SK-N-SH (cell line): ENCODE results near the gene CLPTM1L. TPM values are rescaled to one million over a fixed set of nuclear protein-coding genes. Genes with fewer than 3 reads are reported as not detected.

ENCODE experiments used
- CTCF ChIA-PET: fragments of 300-600, 350-600 bp; formaldehyde crosslinking; extraction: SDS; loops from one replicate; lab custom pipeline; 2021; lab: Yijun Ruan, JAX
- POLR2A ChIA-PET: fragments of 350-600 bp; sonication (Branson Sonifier 250); formaldehyde crosslinking; extraction: SDS; loops from one replicate; lab custom pipeline; 2020; ENCODE audit warnings: antibody characterized with exemption, inconsistent platforms; lab: Yijun Ruan, JAX
- DNase-seq: peaks from one replicate; pipeline ENCODE4 v3.0.0; 2012
- H2AFZ ChIP-seq: fragments of 200-600 bp; sonication (generic); 2 replicates; pipeline ENCODE4 v1.8.1; 2016; ENCODE audit warnings: antibody characterized with exemption, mild to moderate bottlenecking, low read depth
- H3F3A ChIP-seq: fragments of 200-600 bp; sonication (generic); replicated peaks from 2 replicates; pipeline ENCODE3; 2016; ENCODE audit warnings: antibody characterized with exemption, mild to moderate bottlenecking; ENCODE audit not compliant: insufficient read depth
- H3K27ac ChIP-seq, 2 experiments: fragments of 200-500 bp in 1 of 2; fragments of 200-600 bp in 1 of 2; sonication (Bioruptor generic) in 1 of 2; sonication (generic), shearing (Covaris generic) in 1 of 2; 2 replicates each; pipeline versions ENCODE4 v1.5.1 to v1.6.1; 2014 to 2016; ENCODE audit warnings: low read depth in 2 of 2, inconsistent platforms in 1 of 2, low read length in 1 of 2, mild to moderate bottlenecking in 1 of 2, mixed read lengths in 1 of 2
- H3K27me3 ChIP-seq: fragments of 200-600 bp; sonication (generic), shearing (Covaris generic); 2 replicates; pipeline ENCODE4 v1.6.1; 2016; ENCODE audit warnings: mixed run types; ENCODE audit not compliant: insufficient read depth
- H3K36me3 ChIP-seq, 2 experiments: fragments of 200-500 bp in 1 of 2; fragments of 200-600 bp in 1 of 2; sonication (Bioruptor generic) in 1 of 2; sonication (generic) in 1 of 2; replicated peaks in 1 of 2; 2 replicates each; pipeline versions ENCODE3 to v1.5.1; 2014 to 2016; ENCODE audit warnings: low read length in 1 of 2, mild to moderate bottlenecking in 1 of 2; ENCODE audit not compliant: insufficient read depth in 2 of 2, control insufficient read depth in 1 of 2
- H3K4me1 ChIP-seq, 2 experiments: fragments of 200-500 bp in 1 of 2; fragments of 200-600 bp in 1 of 2; sonication (Bioruptor generic) in 1 of 2; sonication (generic), shearing (Covaris generic) in 1 of 2; 2 replicates each; pipeline versions ENCODE4 v1.5.1 to v1.6.1; 2014 to 2016; ENCODE audit warnings: low read depth in 1 of 2, low read length in 1 of 2, mixed run types in 1 of 2; ENCODE audit not compliant: insufficient read depth in 2 of 2, control insufficient read depth in 1 of 2
- H3K4me2 ChIP-seq: fragments of 200-600 bp; sonication (generic), shearing (Covaris generic); 2 replicates; pipeline ENCODE4 v1.6.1; 2017; ENCODE audit warnings: mixed run types
- H3K4me3 ChIP-seq, 2 experiments: fragments of 200-500 bp in 1 of 2; fragments of 200-600 bp in 1 of 2; sonication (Bioruptor generic) in 1 of 2; sonication (generic), shearing (Covaris generic) in 1 of 2; 2 replicates each; pipeline versions ENCODE4 v1.5.1 to v1.8.1; 2014 to 2016; ENCODE audit warnings: low read depth in 2 of 2, inconsistent platforms in 1 of 2, low read length in 1 of 2, mild to moderate bottlenecking in 1 of 2, mixed read lengths in 1 of 2, moderate library complexity in 1 of 2
- H3K79me2 ChIP-seq: fragments of 200-600 bp; sonication (generic); 2 replicates; pipeline ENCODE4 v1.8.1; 2017; ENCODE audit warnings: mild to moderate bottlenecking; ENCODE audit not compliant: insufficient read depth
- H3K9ac ChIP-seq: fragments of 200-600 bp; sonication (generic); 2 replicates; pipeline ENCODE4 v1.6.1; 2017; ENCODE audit warnings: mixed run types
- H3K9me2 ChIP-seq: fragments of 200-600 bp; sonication (generic); 2 replicates; pipeline ENCODE4 v1.6.1; 2017; ENCODE audit warnings: mixed run types
- H3K9me3 ChIP-seq: fragments of 200-600 bp; sonication (generic); 2 replicates; pipeline ENCODE4 v1.6.1; 2017; ENCODE audit warnings: mixed run types, mild to moderate bottlenecking, moderate library complexity
- H4K20me1 ChIP-seq: fragments of 200-600 bp; sonication (generic); 2 replicates; pipeline ENCODE4 v1.6.1; 2017; ENCODE audit warnings: mild to moderate bottlenecking, mixed run types; ENCODE audit not compliant: insufficient read depth
- CHD2 ChIP-seq: fragments of 150-350 bp; IDR thresholded peaks from 2 replicates; pipeline ENCODE4 v1.6.1; 2018; ENCODE audit warnings: low read length; ENCODE audit not compliant: partially characterized antibody
- EP300 ChIP-seq, 2 experiments: IDR thresholded peaks; 2 replicates each; pipeline versions ENCODE4 v1.4.0 to v1.6.1; 2012; ENCODE audit warnings: borderline replicate concordance in 1 of 2, low read depth in 1 of 2, low read length in 1 of 2
- FOXJ3 ChIP-seq: sonication (generic); formaldehyde crosslinking; IDR thresholded peaks from 2 replicates; pipeline ENCODE4 v1.5.1; 2020; ENCODE audit warnings: mild to moderate bottlenecking, missing genetic modification reagents
- MAX ChIP-seq: IDR thresholded peaks from 2 replicates; pipeline ENCODE4 v1.4.0; 2012; ENCODE audit warnings: low read depth
- MXI1 ChIP-seq: IDR thresholded peaks from 2 replicates; pipeline ENCODE4 v1.6.1; 2012; ENCODE audit warnings: mild to moderate bottlenecking, low read depth, low read length, improper control_type of control experiment
- PBX3 ChIP-seq: IDR thresholded peaks from 2 replicates; pipeline ENCODE4; 2012
- RAD21 ChIP-seq: IDR thresholded peaks from 2 replicates; pipeline ENCODE4 v1.6.1; 2012; ENCODE audit warnings: mild to moderate bottlenecking, low read length
- REST ChIP-seq: IDR thresholded peaks from 2 replicates; pipeline ENCODE4 v1.6.1; 2012; ENCODE audit warnings: mild to moderate bottlenecking, low read depth, low read length, moderate library complexity
- RFX5 ChIP-seq: IDR thresholded peaks from 2 replicates; pipeline ENCODE4 v1.6.1; 2012; ENCODE audit warnings: mild to moderate bottlenecking, improper control_type of control experiment, low read length
- RXRA ChIP-seq: IDR thresholded peaks from 2 replicates; pipeline ENCODE4 v1.4.0; 2012; ENCODE audit warnings: low read depth, mild to moderate bottlenecking, borderline replicate concordance
- SIN3A ChIP-seq: IDR thresholded peaks from 2 replicates; pipeline ENCODE4 v1.6.1; 2012; ENCODE audit warnings: low read depth, mild to moderate bottlenecking, low read length, moderate library complexity, borderline replicate concordance
- SMC3 ChIP-seq: IDR thresholded peaks from 2 replicates; pipeline ENCODE4 v1.6.1; 2012; ENCODE audit warnings: low read depth, low read length, improper control_type of control experiment
- TAF1 ChIP-seq: IDR thresholded peaks from 2 replicates; pipeline ENCODE4 v1.6.1; 2012; ENCODE audit warnings: low read depth, mild to moderate bottlenecking, low read length, moderate library complexity, borderline replicate concordance
- USF1 ChIP-seq: IDR thresholded peaks from 2 replicates; pipeline ENCODE4 v1.4.0; 2012; ENCODE audit warnings: low read depth, borderline replicate concordance
- USF2 ChIP-seq: fragments of 150-350 bp; IDR thresholded peaks from 2 replicates; pipeline ENCODE4 v1.6.1; 2017; ENCODE audit warnings: antibody characterized with exemption, low read length, low read depth, borderline replicate concordance
- ZBTB33 ChIP-seq: IDR thresholded peaks from 2 replicates; pipeline ENCODE4 v1.4.0; 2012; ENCODE audit warnings: low read depth, borderline replicate concordance
- WGBS: methylation state at CpG from one replicate; pipeline ENCODE4 v1.1.6; 2017; ENCODE audit warnings: low lambda C conversion rate; 5-methylcytosine and 5-hydroxymethylcytosine counted together
- polyA plus RNA-seq, 3 experiments: library from polyadenylated mRNA; depleted of rRNA; stranded (reverse); fragments of >200 nt; gene quantifications; 2 replicates each; pipeline ENCODE4 v1.2.3, GENCODE V29; 2012

Gene CLPTM1L
- polyA plus RNA-seq, 1 of the 3 experiments (the other 2 are of a cell fraction): 202 TPM

- CTCF ChIA-PET: interaction anchor here (0.7 to 2.4 kb wide), 3 partner anchors 12 to 23 kb away, joined by 4 to 7 read pairs (median 5); partner anchors contain the start of gene CLPTM1L
- 34% methylated on average over 28 of the region's 28 CpGs for WGBS
Measured at GRCh38 chr5:1356873-1357787, 12.2 kb upstream of the CLPTM1L start.

GRCh38 chr5:1354576-1354975, 9.7 kb upstream of the CLPTM1L start:
- Histone ChIP-seq H3F3A (no peaks in the 10 kb centered on the region), H3K79me2 (no peaks in the 10 kb centered on the region), H3K9ac (no peak overlapping the region), H3K9me3 (no peaks in the 10 kb centered on the region), H3K36me3 (no peaks in the 10 kb centered on the region), H3K4me1 (no peaks in the 10 kb centered on the region), H3K27ac (no peak overlapping the region), H2AFZ (no peak overlapping the region), H3K9me2 (no peaks in the 10 kb centered on the region), H4K20me1 (no peaks in the 10 kb centered on the region), H3K4me3 (no peak overlapping the region), H3K27me3 (peaks cover 43% of the 10 kb centered on the region), H3K4me2 (no peak overlapping the region)
- 29% methylated on average over 4 of the region's 4 CpGs for WGBS
- ChIA-PET CTCF (interaction anchor here (0.9 to 1.5 kb wide), 5 partner anchors 11 to 291 kb away, joined by 3 to 5 read pairs (median 3); no protein-coding TSS in a partner anchor), POLR2A (no interaction called here)
- TF ChIP-seq USF2: no peak
- TF ChIP-seq REST: no peak
- no peak for TF ChIP-seq PBX3
- no peak for TF ChIP-seq RXRA
- TF ChIP-seq ZBTB33: no peak
- TF ChIP-seq RFX5: no peak
- no peak for TF ChIP-seq EP300 (IDR thresholded peaks at IDR 0.05; ENCODE audit: borderline replicate concordance in 1 of 2, low read depth in 1 of 2, low read length in 1 of 2)
- TF ChIP-seq USF1: no peak
- no peak for TF ChIP-seq SIN3A
- DNase-seq: no peak

More at GRCh38 chr5:1356873-1357787, 12.2 kb upstream of the CLPTM1L start:
- no peaks in the 10 kb centered on the region for H3K4me1 ChIP-seq
- DNase-seq: no peak
- H3K79me2 ChIP-seq: no peaks in the 10 kb centered on the region
- no peak overlapping the region for H3K27ac ChIP-seq
- H3K4me3 ChIP-seq: no peak overlapping the region
- H3K9me3 ChIP-seq: no peaks in the 10 kb centered on the region
- H3K36me3 ChIP-seq: no peaks in the 10 kb centered on the region
- H3F3A ChIP-seq: no peaks in the 10 kb centered on the region
- H3K9ac ChIP-seq: no peak overlapping the region
- TF ChIP-seq MXI1 (no peak), TAF1 (no peak), CHD2 (no peak), MAX (no peak), SMC3 (no peak), RAD21 (no peak), EP300 (IDR thresholded peaks at IDR 0.05; ENCODE audit: borderline replicate concordance in 1 of 2, low read depth in 1 of 2, low read length in 1 of 2) (no peak), FOXJ3 (CRISPR knock-in tag) (no peak)
- H3K9me2 ChIP-seq: no peaks in the 10 kb centered on the region
- H3K27me3 ChIP-seq: peaks cover 66% of the 10 kb centered on the region
- no peaks in the 10 kb centered on the region for H4K20me1 ChIP-seq
- POLR2A ChIA-PET: no interaction called here
- no peak overlapping the region for H3K4me2 ChIP-seq
- H2AFZ ChIP-seq: no peak overlapping the region
